Body of pancreas (tissue), 4 donors: Measurements from ENCODE around the gene FBRSL1.

Source experiments
- CTCF ChIP-seq, 7 experiments: fragments of 450-650 bp in 4 of 7; fragments of 200-600 bp in 3 of 7; sonication (generic) in 3 of 7; IDR thresholded peaks; one replicate each; pipeline ENCODE4 v1.5.1; 2016 to 2019; ENCODE audit warnings: antibody characterized with exemption in 7 of 7
- POLR2A ChIP-seq, 3 donors: fragments of 450-650 bp; IDR thresholded peaks; one replicate each; pipeline ENCODE4 v1.6.1; 2016; ENCODE audit warnings: antibody characterized with exemption in 3 of 3, mild to moderate bottlenecking in 2 of 3

- no peak for TF ChIP-seq CTCF (IDR thresholded peaks at IDR 0.05)
- no peak for TF ChIP-seq POLR2A (IDR thresholded peaks at IDR 0.05)
These were observed 66.3 kb downstream of the FBRSL1 start for GRCh38 chr12:132556216-132556615.
